ENCODE results near the gene SIN3A. TPM values are rescaled to one million over a fixed set of nuclear protein-coding genes. Genes with fewer than 3 reads are reported as not detected.
"Not testable (repeated sequence)": the region's sequence is repeated elsewhere in the genome, so short reads cannot be mapped to it uniquely, and the experiment has no call there.

Gene SIN3A
- total RNA-seq = 22.7 and 23.8 TPM in 2 replicates
- polyA plus RNA-seq (2012) = 14.6 TPM

DNA sequence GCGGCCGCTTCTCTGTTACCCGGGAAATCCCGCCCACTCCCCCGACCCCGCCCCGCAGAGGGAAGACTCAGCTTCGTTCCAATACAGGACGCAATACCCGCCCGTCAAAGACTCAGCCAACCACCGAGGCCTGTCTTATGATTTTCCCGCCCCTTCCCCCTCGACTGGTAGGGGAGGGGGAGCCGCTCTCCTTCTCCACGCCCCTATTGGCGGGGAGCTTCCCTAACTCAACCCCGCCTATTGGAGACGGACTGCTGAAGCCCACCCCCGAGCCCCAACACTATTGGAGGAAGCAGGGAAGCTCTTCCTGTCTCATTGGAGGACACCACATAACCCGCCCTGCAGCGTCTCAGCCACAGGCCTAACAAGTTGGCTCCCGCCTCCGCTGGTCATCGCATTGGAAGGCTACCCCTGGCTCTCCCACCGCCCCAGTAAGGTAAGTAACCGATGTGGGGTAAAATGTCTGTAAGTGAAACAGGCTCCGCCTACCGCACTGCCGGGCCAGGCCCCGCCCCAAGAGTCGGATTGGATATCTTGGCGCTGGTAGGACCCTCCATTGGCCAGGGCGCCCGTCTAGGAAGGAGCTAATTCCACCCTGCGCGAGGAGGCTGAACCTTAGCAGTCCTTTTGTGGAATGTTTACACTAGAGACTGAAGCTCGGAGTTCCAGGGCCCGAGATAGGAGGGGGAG is at the start of gene SIN3A:
TSS of gene SIN3A (minus strand) at position 17 of the 690 bp plus-strand sequence. CDS start 21,315 bp downstream, outside the sequence.
- DNase-seq (ENCODE audit: low read depth) = peak; percentile 100

DNA sequence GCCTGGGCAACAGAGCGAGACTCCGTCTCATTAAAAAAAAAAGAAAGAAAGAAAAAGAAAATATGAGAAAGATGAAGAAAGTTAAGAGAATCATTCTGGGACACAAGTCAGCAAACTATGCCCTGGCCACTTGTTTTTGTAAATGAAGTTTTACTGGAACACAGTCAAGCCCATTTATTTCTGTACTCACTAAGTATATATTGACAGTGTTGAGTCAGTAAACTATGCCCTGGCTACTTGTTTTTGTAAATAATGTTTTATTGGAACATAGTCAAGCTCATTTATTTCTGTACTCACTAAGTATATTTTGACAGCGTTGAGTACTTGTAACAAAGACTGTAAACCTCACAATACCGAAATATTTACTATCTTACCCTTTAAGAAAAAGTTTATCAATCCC is 42.2 kb upstream of the SIN3A start:
- no peak for DNase-seq (ENCODE audit: low read depth)

DNA sequence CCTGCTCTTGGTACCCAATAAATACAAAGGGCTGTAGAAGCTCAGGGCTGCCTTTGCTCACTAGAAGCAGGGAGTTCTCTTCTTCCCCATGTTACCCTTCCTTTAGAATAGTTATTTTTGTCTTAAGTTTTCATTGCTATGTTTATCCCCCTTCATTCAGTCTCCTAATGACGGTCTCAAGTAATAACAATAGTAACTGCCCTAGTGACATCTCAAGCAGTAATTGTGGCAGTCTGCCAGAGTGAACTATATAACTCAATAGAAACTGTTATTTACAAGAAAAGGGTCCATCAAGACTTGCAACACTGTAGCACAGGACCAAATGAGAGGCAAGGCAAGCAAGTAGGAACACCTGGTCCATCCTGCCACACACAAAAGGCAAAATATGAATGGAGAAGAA is 32.5 kb upstream of the SIN3A start:
- DNase-seq (ENCODE audit: low read depth) = no peak

DNA sequence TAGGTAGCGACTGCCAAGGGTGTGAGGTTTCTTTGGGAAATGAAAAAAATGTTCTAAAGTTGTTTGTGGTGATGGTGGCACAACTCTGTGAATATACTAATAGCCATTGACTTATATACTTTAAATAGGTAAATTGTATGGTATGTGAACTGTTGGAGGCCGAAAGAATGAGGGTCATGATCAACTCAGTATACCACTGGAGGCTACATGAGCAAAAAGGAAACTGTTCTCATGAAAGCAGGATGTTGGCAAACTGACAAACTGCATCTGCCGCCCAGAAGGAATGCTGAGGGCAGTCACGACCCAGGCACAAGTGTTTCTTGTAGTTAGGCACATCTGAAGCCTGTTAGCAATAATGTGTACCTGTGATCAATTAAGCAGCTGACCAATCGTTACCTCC is 32.1 kb upstream of the SIN3A start:
- not testable (repeated sequence) for DNase-seq (ENCODE audit: low read depth)

DNA sequence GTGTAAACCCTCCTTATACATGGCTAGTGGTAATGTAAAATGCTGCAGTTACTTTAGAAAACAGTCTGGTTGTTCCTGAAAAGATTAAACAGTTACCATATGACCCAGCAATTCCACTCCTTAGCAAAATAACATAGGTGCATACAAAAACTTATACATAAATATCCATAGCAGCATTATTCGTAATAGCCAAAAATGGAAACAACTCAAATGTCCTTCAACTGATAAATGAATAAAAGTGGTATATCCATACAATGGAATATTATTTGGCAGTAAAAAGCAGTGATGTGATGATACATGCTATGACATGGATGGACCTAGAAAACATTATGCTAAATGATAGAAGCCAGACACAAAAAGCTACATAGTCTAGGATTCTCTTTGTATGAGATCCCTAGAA is 31.6 kb upstream of the SIN3A start:
- no peak for DNase-seq (ENCODE audit: low read depth)

DNA sequence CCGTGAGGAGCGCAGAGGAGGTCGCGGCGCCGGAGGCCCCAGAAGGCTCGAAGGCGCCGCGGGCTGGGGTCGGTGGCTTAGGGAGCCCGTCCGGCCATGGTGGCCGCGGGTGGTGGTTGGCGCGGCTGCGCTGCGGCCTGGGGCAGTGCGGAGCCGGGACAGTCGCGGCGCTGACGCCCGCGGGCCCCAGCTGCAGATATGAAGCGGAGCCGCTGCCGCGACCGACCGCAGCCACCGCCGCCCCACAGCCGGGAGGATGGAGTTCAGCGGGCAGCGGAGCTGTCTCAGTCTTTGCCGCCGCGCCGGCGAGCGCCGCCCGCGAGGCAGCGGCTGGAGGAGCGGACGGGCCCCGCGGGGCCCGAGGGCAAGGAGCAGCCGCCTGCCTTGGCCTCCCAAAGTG is 29.0 kb upstream of the SIN3A start:
- DNase-seq (ENCODE audit: low read depth) = not testable (repeated sequence)

DNA sequence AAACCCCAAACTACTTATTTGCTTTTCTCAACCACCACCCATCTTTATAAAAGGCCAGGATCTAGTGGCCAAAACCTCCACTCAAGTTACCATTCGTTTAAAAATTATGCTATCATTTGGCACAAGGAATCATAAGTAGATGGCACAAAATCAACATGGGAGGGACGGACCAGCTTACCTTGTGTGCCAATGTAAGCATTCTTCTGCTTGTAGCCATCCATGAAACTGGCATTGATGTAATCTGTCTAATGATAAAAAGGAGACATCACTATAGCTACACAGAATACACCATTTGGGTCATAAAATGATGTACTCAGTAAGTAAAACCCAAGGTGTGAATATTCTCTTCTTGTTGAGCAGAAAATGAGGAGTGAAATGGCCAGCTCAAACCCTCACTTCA is 28.2 kb upstream of the SIN3A start:
- no peak for DNase-seq (ENCODE audit: low read depth)

DNA sequence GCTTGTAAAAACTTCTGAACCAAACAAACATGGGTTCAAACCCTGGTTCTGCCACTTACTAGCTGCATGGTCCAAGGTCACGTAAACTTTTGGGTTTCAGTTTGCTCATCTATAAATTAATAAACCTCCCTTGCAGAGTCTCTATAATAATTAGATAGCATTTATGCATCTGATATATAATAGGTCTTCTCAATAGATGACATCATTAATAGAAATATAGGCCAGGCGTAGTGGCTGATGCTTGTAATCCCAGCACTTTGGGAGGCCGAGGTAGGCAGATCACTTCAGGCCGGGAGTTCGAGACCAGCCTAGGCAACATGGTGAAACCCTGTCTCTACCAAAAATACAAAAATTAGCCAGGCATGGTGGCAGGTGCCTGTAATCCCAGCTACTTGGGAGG is 25.6 kb upstream of the SIN3A start:
- not testable (repeated sequence) for DNase-seq (ENCODE audit: low read depth)

DNA sequence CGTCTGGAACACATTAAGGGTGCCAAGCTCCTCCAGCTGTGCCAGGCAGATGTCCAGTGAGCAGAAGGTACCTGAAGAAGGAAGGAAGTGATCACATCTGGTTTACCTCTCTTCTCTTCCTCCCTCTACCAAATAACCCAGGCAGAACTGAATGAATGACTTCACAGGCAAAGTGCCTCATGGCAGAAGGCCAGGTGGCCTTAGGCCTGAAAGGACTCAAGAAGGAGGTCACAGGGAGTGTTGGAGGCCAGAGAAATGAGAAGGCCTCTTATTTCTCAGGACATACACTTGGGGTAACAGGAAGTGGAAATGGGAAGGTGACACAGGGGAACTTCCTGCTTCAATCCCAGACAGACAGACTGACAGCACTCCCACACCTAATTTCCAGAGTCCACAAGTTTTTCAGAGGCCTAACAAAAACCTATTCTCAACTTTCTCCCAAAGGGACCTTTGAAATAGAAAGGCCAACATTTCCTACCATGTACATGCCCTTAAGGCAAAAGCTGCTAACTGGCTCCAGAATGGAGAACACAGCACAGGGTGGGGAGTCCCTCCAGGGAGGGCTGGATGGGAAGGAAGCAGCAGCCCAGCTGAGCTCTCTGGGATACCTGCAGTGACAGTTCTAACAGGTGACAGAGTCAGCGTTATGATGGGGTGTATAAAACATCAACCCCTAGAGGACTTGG is 17.6 kb upstream of the SIN3A start:
- no peak for DNase-seq (ENCODE audit: low read depth)

DNA sequence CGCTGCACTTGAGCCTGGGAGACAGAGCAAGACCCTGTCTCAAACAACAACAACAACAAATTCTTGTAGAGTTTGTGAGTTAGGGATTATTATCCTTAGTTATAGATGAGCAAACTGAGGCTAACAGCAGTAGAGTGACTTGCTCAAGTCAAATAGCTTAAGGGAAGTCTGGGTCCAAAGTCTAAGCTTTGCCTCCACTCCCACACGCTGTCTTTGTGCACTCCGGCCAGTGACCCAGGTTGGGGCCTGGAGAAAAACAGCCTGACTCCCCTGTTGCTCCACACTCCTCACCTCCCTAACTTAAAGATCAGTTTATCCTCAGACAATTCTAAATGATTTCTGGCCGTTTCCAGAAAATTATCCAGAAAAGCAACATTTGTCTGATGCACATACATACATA is 9.2 kb upstream of the SIN3A start:
- DNase-seq (ENCODE audit: low read depth) = no peak

DNA sequence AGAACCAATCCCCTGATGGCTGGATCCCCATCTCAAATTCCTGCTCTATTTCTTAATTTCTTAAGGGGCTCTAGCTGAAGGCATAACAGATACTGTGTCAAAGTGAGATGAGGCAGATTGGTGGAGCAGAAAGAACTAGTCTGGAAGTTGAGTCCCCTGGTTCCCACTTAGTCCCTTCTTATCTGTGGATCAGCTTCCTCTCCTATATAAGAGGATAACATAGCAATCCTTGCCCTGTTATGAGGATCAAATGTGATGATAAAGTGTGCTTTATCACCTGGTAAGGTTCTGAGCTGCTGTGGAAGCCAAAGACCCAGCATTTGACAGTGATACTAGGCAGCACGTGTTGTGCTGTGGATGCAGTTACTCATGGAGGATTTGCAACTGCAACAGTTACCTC is 8.1 kb upstream of the SIN3A start:
- DNase-seq (ENCODE audit: low read depth) = no peak

DNA sequence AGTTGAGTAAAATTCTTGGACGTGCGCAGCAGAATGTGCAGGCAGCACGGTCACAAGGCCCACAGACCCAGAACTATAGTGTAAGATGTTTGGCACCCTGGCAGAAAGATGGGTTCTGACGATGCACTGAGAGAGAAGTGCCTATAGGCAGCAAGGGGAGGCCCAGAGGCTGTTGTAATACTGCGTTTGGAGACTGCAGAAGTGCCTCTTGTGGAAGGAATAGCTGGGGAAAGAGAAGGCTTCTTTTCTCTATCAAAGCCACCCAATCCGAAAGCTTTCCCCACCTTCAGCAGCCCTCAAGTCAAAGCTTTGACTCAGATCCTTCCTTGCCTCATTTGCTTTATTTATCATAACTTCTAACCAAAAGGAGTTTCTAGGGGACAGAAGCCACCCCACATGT is 5.2 kb upstream of the SIN3A start:
- no peak for DNase-seq (ENCODE audit: low read depth)

DNA sequence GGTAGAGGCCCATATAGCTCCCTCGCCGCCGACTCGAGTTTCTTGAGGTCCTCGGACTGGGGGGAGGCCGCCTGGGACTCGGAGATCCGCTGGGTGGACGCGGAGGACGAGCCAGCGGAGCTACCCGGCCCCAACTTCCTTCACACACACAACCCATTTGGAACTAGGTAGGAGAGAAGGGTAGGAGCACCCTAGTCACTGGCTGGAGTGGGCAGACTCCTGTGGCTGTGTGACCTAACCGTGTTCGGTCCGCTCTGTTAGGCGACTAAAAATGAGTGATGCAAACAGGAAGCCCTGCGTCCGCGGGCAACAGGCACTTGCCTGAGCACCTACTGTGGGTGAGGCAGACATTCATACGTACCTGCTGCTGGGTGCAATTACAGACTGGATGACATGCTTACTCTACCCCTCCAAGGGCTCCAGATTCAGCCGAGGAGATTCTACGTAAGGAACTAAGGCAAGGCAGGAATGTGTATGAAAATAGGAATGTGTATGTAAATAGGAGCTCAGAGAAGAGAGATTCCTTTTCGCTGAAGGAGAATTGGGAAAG is 4.6 kb upstream of the SIN3A start:
- no peak for DNase-seq (ENCODE audit: low read depth)

DNA sequence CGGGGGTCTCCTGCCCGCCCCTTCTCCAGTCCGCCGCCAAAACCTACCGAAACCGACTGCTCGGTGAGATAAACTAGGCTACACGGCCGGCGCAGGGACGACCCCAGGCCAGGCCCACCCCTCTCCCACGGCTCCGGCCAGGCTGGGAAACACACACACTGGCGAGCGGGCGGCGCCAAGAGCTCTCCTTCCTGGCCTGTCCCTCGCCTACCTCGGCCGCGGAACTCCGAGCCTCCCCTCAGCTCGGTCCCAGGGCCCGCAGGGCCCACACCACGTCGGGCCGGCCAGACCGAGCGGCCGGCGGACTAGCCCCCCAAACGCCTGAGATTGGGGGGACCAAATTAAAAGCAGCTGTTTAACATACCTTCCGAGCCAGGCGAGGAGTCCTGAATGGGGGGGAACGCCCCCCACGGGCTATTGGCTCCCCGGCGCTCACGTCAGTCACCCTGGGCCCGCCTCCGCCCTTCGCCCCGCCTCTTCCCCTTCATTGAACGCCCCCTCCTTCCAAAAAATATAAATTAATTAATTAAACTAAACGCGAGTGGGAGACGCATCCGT is 4.0 kb upstream of the SIN3A start:
- peak; percentile 87 for DNase-seq (ENCODE audit: low read depth)

DNA sequence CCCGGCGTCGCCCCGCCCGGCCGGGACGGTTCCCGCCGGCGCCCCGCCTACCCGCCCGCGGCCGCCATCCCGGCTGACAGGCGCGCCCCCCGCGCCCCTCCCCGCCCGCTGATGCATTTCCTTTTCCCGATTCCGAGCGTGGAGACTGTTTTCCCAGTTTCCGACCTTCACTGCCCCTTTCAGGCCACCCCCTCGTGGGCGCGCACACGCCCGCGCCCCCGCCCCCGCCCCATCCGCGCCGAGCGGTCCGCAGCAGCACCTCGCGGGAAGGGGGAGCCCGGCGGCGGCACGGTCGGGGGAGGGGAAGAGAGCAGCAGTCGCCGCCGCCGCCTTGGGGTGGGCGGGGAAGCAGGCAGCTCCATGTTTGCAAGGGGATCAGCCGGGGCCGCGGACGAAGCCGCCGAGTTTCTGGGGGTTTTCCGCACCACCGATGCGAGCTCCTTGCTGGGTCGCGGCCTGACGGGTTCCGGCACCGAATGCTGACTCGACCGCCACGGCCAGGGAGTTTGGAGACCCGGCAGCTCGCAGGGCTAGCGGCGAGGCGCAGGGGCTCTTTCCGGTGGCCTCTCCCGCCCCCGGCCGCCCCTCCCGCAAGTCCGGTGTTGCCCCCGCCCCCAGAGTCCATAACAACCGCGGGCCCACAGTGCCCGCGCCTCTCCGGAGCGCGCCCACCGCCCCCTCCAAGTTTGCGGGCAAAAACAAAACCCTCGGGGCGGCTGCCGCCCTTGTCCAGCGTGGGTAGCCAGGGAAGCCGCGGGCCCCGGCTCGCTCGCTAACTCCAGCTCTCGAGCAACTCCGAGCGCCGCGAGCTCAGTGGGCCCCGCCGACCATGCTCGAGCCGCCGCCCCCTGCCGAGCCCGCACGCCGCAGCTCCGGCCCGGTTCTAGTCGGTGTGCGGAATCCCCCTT is 3.2 kb upstream of the SIN3A start:
- no peak for DNase-seq (ENCODE audit: low read depth)

DNA sequence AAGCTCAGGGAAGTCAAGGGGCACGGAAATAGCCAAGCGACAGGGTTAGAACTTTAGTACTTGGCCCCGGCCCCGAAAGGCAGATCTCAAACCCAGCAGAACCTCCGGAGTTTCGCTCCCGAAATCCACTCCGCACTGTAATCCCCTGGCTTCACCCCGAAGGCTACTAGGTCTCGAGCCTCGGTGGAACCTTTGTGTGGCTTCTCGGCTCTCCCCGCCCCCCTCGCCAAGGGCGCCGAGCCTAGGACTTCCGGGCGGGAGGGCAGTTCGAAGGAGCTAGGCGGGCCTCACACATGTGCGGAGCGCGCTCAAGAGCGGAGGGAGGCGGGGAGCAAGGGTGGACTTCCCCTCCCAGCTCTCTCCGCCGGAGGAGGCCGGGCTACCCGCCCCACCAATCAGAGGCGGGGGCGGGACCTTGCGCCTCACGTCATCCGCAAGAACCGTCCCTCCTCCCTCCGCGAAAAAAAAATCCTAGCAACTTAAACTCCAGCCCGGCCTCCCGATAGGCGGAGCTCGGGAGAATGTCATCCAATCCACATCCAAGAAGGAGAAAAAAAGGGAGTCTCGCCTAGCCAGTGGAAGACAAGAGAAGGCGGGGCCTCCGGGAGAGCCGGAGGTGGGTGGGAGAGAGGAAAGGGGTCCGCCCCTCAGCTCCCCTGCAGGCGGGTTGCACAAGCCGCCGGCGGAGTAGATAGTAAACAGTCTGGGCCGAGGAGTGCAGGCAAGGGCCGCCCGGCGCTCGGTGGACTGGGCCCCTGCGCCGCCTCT is 2.4 kb upstream of the SIN3A start:
- DNase-seq (ENCODE audit: low read depth) = peak; percentile 100

DNA sequence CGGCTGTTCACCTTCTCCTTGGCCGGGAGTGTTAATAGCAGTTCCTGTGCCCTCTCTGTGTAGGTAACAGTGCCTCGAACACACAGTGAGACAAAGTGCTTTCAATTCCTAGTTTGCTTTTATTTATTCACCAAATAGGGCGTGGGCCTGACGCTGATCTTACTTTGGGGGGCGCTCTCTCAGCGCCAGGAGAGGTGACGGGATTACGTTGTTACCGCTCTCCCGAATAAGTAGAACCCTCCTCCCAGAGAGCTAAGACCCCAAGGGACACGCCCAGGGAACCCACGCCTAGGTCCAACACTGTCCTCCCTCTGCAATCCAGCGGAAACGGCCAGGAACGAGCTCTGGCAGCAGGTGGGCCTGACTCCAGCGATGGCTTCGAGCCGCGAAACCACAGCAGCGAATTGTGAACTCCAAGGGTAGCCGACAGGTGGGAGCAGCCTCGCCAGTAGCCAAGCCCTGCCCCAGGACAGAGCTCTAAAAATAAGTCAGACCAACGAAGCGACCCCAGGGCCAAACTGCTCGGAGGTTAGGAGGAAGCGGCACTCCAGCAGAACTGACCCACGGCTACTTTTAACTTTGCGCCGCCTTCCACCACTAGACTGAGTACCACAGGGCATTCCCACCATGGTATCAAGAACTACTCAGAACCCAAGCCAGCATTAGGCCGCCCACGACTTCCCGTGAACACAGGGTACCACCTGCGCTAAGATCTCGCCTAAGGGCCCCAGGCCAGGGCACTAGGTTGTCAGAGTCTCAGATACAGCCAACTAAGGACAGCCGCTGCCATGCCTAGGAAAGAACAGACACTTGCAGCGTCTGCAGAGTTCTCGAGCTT is 1.6 kb upstream of the SIN3A start:
- peak; percentile 96 for DNase-seq (ENCODE audit: low read depth)

DNA sequence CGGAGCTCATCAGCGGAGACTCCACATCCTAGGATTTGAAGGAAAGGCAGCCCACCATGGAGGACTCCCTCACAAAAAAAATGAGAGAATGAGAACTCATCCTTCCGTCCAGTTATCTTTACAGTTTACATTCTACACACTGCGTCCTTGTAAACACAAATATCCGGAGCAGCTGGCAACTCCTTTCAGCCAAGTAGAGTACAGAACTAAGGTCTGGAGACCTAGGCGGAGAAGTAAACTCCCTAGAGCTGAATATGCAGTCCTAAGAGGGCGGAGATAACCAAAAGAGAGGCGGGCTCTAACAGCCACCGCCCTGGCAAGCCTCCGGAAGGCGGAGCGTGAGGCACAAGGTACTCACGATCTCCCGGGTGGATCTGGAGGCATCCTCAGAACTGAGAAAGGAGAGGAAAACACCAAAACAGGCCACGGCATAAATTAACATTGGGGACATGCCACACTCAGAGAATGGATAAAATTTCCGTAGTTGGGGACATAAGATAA is 924 bp upstream of the SIN3A start:
- peak; percentile 89 for DNase-seq (ENCODE audit: low read depth)

DNA sequence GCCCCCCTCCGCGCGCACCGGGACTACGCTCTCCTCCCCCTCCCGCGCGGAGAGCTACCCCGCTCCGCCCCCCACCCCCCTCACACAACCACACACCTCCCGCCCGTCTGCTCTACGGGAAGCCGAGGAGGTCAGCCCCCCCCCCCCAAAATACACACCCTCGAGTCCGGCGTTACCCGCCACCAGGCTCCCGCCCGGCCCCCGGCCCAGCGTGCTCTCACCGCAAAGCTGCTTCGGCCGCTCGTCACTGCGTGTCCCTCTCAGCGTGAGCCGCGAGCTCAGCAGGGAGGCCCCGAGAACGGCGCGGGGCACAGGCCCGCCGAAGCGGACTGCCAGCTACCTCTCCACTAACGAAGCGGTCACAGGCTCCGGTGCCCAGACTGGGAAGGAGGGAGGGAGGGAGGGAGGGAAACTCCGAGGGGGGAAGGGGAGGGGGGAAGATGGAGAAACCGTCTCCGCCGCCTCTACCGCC is 252 bp downstream of the SIN3A start:
- no peak for DNase-seq (ENCODE audit: low read depth)

Data from myocyte (in vitro differentiated cells).